Measurements from ENCODE around the gene KPNB1.

GRCh38 chr17:47676510-47677165, 26.9 kb downstream of the KPNB1 start:
- TF ChIP-seq SMC3 (IDR thresholded peaks at IDR 0.05; ENCODE audit: low read depth, low read length) (no peak), RAD21 (IDR thresholded peaks at IDR 0.05; ENCODE audit: low read length) (no peak), CTCF (conservative IDR thresholded peaks at IDR 0.05; ENCODE audit: low read depth, low read length) (no peak), BHLHE40 (IDR thresholded peaks at IDR 0.05; ENCODE audit: low read depth, low read length) (no peak), MXI1 (IDR thresholded peaks at IDR 0.05; ENCODE audit: borderline replicate concordance, low read depth, low read length) (no peak), RCOR1 (IDR thresholded peaks at IDR 0.05; ENCODE audit: insufficient replicate concordance, low read length) (no peak), POLR2A (IDR thresholded peaks at IDR 0.05; ENCODE audit: low read depth, low read length) (no peak)

Measured in IMR-90 (cell line).